Stimulated activated CD4-positive, alpha-beta T cell treated with anti-CD3 and anti-CD28 coated beads, TNF-alpha, amount 100 ng/mL, for 4 hours (primary cell): Measurements from ENCODE around the gene CRK.
"Not testable (repeated sequence)": the region's sequence is repeated elsewhere in the genome, so short reads cannot be mapped to it uniquely, and the experiment has no call there.

Experiments
- DNase-seq, 3 experiments: peaks; one replicate each; pipeline ENCODE4 v3.0.0-alpha.2; 2020; ENCODE audit warnings: low read depth in 3 of 3

The CRK gene

DNA sequence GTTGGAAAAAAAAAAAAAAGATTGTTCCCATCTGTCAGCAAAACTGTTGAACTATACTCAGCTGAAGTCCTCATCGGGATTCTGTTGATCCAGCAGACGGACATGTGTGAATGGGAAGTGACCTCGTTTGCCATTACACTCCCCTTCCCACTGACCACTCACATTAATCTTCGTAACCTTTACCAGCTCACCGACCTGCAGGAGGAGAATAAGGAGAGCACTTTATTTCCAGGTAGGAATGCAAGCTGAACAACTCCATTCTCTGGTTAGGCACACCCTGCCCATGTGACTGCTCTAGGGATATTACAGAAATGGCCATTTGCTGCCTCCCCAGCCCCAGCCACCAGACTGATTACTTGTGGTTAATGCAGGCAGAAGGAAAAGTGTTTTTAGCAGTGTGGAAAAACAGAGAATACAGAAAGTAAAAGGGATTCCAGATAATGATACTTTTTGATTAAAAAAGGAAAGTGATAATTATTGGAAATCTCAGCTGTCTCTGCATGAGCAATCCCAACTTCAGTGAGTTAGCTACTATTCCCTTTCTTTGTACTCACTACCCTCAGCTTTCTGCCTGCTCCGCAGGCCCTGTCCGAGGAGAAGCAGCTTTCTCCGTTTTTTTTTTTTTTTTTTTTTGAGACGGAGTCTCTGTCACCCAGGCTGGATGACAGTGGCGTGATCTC, 32.4 kb downstream of the CRK start:
- no peak for DNase-seq

GRCh38 chr17:1422885-1423284, 33.1 kb downstream of the CRK start:
- no peak for DNase-seq

- no peak for DNase-seq
These were observed 34.6 kb downstream of the CRK start for GRCh38 chr17:1421470-1421869.

- no peak for DNase-seq
These were observed 35.1 kb downstream of the CRK start for GRCh38 chr17:1420981-1421380.

GRCh38 chr17:1420163-1420562, 35.9 kb downstream of the CRK start:
- DNase-seq: no peak

- not testable (repeated sequence) for DNase-seq
These were observed 37.6 kb downstream of the CRK start for GRCh38 chr17:1418476-1418875.

DNA sequence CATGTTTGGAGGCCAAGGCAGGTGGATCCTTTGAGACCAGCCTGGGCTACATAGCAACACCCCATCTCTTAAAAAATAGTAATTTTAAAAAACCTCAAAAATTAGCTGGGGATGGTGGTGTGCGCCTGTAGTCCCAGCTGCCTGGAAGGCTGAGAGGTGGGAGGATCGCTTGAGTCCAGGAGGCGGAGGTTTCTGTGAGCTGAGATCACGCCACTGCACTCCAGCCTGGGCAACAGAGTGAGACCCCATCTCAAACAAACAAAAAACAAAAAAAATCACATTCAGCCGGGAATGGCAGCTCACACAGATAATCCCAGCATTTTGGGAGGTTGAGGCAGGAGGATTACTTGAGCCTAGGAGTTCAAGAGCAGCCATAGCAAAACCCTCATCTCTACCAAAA, 39.6 kb downstream of the CRK start:
- DNase-seq: no peak

GRCh38 chr17:1414634-1415033, 41.4 kb downstream of the CRK start:
- DNase-seq: no peak

GRCh38 chr17:1414001-1414574, 41.9 kb downstream of the CRK start:
- DNase-seq: no peak

GRCh38 chr17:1413281-1413791, 42.7 kb downstream of the CRK start:
- no peak for DNase-seq

GRCh38 chr17:1412185-1413110, 43.6 kb downstream of the CRK start:
- no peak for DNase-seq

DNA sequence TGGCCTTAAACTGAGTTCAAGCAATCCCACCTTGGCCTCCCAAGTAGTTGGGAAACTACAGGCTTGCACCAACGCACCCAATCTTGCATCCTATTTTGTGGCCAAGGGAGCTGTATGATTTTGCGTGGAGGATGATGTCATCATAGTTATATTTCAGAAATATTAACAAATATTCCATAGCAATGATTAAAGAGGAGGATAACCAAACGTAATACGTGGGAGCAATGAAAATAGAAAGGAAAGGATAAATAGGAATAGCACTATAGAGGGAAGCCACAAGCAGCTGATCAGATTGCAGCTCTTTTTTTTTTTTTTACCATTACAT, 53.8 kb downstream of the CRK start:
- DNase-seq: no peak

DNA sequence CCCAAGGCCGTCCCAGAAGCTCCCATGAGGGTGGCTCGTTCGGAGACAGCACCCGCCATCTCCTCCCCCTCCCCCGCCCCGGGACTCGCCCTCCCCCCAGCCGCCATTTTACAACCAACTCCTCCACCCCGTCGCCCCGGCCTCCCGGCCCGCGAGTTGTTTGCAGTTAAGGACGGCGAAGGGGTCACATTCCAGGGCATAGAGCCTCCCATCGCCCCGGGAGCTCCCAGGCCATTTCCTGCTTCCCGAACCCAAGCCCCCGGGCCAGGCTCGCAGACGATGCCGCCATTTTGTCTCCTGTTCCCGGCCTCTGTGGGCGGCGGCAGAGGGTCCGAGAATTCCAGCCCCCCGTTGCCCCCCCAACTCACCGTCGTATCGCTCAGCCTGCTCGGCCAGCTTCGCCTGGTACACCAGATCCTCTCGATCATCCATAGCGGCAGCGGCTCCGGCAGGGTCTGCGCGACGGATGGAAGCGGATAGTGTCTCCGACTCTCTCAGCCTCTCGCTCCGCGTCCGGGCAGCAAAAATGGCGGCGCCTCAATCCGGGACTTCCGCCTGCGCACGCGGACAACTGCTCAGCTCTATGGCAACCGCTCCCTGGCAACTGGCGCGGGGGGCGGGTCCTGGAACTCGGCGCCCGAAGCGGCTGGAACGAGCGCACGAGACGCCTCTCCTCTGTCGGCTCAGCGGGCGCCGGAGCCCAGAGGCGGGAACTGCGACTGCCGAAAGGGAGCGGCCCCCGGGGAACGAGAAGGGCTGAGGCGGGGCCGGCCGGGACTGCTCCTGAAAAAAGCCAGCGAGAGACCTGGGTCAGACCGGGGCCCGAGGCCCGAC, 56.1 kb downstream of the CRK start, which contains the start of gene YWHAE:
TSS of gene YWHAE (minus strand) at position 544 of the 834 bp plus-strand sequence. CDS start at position 432, 112 bp downstream.
- peak; percentile 88 to 96 (median 94) for DNase-seq

DNA sequence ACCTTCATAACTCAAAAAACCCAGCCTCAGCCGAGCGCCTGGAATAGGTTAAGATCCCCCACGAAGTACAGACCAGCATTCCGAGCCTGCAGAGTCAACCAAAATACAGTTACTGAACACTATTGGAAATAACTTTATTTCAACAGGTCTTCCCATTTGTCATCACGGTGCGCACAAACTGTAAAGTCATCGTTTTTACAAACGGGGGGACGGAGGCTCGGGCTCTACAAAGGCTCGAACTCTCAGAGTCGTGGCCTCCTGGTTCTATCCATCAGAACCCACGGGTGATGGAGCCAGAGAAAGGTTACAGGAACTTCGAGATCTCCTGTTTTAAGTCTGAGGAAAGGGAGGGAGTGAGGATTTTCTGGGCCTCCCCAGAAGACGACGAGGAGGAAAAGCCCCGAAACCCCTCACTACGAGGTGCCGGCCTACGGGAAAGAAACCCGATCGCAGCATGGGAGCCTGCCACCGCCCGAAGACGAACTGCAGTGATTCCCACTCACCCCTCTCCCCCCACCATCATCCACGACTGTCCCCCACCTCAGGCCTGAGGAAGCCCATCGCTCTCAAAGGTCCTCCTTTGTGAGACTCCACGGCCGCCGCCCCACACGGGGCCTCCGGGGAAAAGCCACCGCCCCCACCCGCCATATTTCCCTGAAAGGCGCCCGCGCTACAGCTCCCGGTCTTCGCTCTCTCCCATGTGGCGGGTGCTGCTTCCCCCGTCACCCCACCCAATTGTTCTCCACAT, 56.9 kb downstream of the CRK start:
- DNase-seq: peak in 1 of 3 experiments; percentile 16

DNA sequence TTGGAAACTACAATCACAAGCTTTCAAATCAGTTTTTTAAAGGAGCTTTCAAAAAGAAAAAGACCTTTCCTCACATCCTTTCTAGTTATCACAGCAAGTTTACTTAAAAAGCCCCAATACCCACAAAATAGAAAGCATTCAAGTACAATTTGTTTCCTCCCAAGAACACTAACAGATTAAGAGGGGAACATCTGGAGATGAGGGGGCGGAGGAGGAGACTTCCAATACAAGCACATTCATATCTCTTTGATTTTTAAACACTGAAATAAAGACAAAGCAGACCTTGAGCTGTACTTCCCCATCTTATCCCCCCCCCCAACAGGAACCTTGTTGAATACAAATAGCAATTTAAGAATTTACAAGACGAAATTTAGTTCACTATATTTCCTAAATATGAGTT, 58.0 kb downstream of the CRK start:
- DNase-seq: no peak

DNA sequence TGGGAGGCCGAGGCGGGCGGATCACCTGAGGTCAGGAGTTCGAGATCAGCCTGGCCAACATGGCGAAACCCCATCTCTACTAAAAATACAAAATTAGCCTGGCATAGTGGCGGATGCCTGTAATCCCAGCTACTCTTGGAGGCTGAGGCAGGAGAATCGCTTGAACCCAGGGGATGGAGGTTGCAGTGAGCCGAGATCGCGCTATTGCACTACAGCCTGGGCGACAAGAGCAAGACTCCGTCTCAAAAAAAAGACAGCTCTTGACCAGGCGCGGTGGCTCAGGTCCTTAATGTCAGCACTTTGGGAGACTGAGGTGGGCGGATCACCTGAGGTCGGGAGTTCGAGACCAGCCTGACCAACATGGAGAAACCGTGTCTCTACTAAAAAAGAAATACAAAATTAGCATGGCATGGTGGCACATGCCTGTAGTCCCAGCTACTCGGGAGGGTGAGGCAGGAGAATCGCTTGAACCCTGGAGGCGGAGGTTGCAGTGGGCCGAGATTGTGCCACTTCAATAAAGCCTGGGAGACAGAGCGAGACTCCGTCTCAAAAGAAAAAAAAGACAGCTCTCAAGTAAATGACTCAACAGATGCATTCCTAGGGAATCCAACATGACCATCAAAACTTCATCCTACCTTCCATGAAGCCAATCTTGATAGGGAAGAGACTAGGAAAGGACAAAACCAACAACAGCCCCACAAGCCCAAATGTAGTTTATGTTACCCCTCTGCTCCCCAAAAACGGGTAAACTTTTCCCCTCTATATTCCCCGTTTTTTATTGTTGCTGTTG, 60.0 kb downstream of the CRK start:
- DNase-seq: not testable (repeated sequence)

- no peak for DNase-seq
These were observed 64.5 kb downstream of the CRK start for GRCh38 chr17:1391577-1391976.

- no peak for DNase-seq
These were observed 65.3 kb downstream of the CRK start for GRCh38 chr17:1390432-1391367.
